Activated CD4-positive, alpha-beta memory T cell treated with anti-CD3 and anti-CD28 coated beads for 36 hours (primary cell): ENCODE measurements around the gene RHBDD2. TPM values are rescaled to one million over a fixed set of nuclear protein-coding genes. Genes with fewer than 3 reads are reported as not detected.

Experiments used
- CTCF ChIA-PET: fragments of 350-600 bp; sonication (Branson Sonifier 250); formaldehyde crosslinking; loops from one replicate; lab custom pipeline; 2021; ENCODE audit warnings: antibody characterized with exemption, inconsistent platforms; lab: Charles Lee
- POLR2A ChIA-PET: fragments of 350-600 bp; sonication (Branson Sonifier 250); formaldehyde crosslinking; loops from one replicate; lab custom pipeline; 2021; ENCODE audit warnings: antibody characterized with exemption; lab: Charles Lee
- DNase-seq: peaks from one replicate; pipeline ENCODE4 v3.0.0-alpha.2; 2020
- H3K27ac Mint-ChIP-seq: one replicate; pipeline ENCODE4 v1.8.0; 2021; ENCODE audit warnings: mixed read lengths
- H3K27me3 Mint-ChIP-seq: one replicate; pipeline ENCODE4 v1.8.0; 2021; ENCODE audit warnings: mixed read lengths
- H3K36me3 Mint-ChIP-seq: one replicate; pipeline ENCODE4 v1.8.0; 2021; ENCODE audit warnings: mixed read lengths
- H3K4me1 Mint-ChIP-seq: one replicate; pipeline ENCODE4 v1.8.0; 2021; ENCODE audit warnings: low read depth, mixed read lengths
- H3K4me3 Mint-ChIP-seq: one replicate; pipeline ENCODE4 v1.8.0; 2021; ENCODE audit warnings: mild to moderate bottlenecking, mixed read lengths
- H3K9me3 Mint-ChIP-seq: one replicate; pipeline ENCODE4 v1.8.0; 2021; ENCODE audit warnings: mixed read lengths
- intact Hi-C: fragments of 100-400 bp; cut with micrococcal nuclease; formaldehyde crosslinking; loops from one replicate; pipeline ENCODE4 v1.15.1; 2023
- microRNA-seq: library from miRNA; unstranded; fragments of <30 nt; microRNA quantifications from one replicate; pipeline ENCODE4 v1.2.0, GENCODE V29; 2022; ENCODE audit warnings: borderline number of aligned reads, borderline microRNAs expressed, borderline replicate concordance
- total RNA-seq, 2 experiments: library from RNA; stranded (reverse); gene quantifications; one replicate each; pipeline ENCODE4 v1.2.3, GENCODE V29; 2021

RHBDD2 gene
- total RNA-seq, 2 experiments from 2014 or later, result 30.1 to 31.9 TPM

- Mint-ChIP-seq H3K4me3 (no peak overlapping the region), H3K36me3 (no peaks in the 10 kb centered on the region), H3K27ac (no peak overlapping the region), H3K9me3 (no peaks in the 10 kb centered on the region), H3K4me1 (peaks cover 8% of the 10 kb centered on the region), H3K27me3 (no peaks in the 10 kb centered on the region)
- intact Hi-C loops, result no loop called here
- ChIA-PET POLR2A (no interaction called here), CTCF (no interaction called here)
- peak; percentile 19 for DNase-seq
These were observed 49.7 kb downstream of the RHBDD2 start for GRCh38 chr7:75928568-75928914.

- Mint-ChIP-seq H3K4me3 (no peak overlapping the region), H3K9me3 (no peaks in the 10 kb centered on the region), H3K27ac (no peak overlapping the region), H3K4me1 (peaks cover 8% of the 10 kb centered on the region), H3K36me3 (peaks cover 7% of the 10 kb centered on the region), H3K27me3 (no peaks in the 10 kb centered on the region)
- DNase-seq, result no peak
- ChIA-PET POLR2A (no interaction called here), CTCF (no interaction called here)
- intact Hi-C loops, result no loop called here
These were observed 52.8 kb downstream of the RHBDD2 start for GRCh38 chr7:75931680-75932079.

- Mint-ChIP-seq H3K4me3 (no peak overlapping the region), H3K36me3 (peaks cover 7% of the 10 kb centered on the region), H3K4me1 (no peaks in the 10 kb centered on the region), H3K27me3 (no peaks in the 10 kb centered on the region), H3K27ac (no peak overlapping the region), H3K9me3 (no peaks in the 10 kb centered on the region)
- intact Hi-C loops, result no loop called here
- POLR2A ChIA-PET, result no interaction called here
- no peak for DNase-seq
- CTCF ChIA-PET, result no interaction called here
These were observed 59.3 kb downstream of the RHBDD2 start for GRCh38 chr7:75937958-75938786.

Small RNA genes lying within 50 kb of the gene (microRNA-seq; reads per million reads assigned to microRNA genes)
- 1.2 reads per million for gene MIR4651

Other genes starting within 250 kb of the RHBDD2 start
- 1 to 10 TPM; 7.9 to 8.2 TPM for gene HIP1, start 140.1 kb upstream of the RHBDD2 start, total RNA-seq
- gene CCL26, start 106.8 kb upstream of the RHBDD2 start, total RNA-seq, result 1 to 10 TPM; 1.3 to 2.0 TPM
- gene CCL24, start 65.2 kb upstream of the RHBDD2 start, total RNA-seq, result not detected
- gene POR, start 36.1 kb downstream of the RHBDD2 start, total RNA-seq, result 10 to 100 TPM; 28.9 to 35.2 TPM
- gene TMEM120A, start 115.6 kb downstream of the RHBDD2 start, total RNA-seq, result 10 to 100 TPM; 24.2 to 25.8 TPM
- 10 to 100 TPM; 37.8 to 40.5 TPM for gene STYXL1, start 169.0 kb downstream of the RHBDD2 start, total RNA-seq
- gene MDH2, start 169.1 kb downstream of the RHBDD2 start, total RNA-seq, result 100 to 1,000 TPM; 259 to 271 TPM